ENCODE data around the gene KISS1. TPM values are rescaled to one million over a fixed set of nuclear protein-coding genes. Genes with fewer than 3 reads are reported as not detected.

Gene KISS1
- total RNA-seq, 2 experiments from 2014 or later: not detected

DNA sequence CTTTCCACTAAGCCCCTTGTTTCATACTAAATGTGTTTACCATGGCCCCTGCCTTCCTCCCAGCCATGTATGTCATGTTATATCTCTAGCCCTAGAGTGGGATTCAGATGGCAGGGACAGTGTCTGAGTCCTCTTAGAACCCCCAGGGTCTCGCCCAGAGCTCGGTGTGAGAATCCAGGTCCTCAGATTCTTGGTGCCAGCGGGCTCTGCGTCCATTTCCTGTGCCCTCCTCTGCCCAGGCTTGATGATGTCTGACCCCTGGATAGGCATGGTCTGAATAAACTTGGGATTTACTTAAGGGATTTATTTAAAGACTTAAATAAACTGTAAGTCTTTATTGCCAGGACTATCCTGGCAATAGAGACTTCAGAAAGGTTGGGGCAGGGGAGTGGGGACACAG lies 6.2 kb upstream of the KISS1 start:
- no peak overlapping the region for H3K4me3 ChIP-seq (ENCODE audit: low read length)
- intact Hi-C loops (cut with DNase I, micrococcal nuclease): no loop called here
- no peaks in the 10 kb centered on the region for H3K9me3 ChIP-seq (ENCODE audit: control insufficient read depth in 1 of 2, insufficient read depth in 1 of 2, low read length in 2 of 2)
- Mint-ChIP-seq H3K27me3 (peaks cover 55% of the 10 kb centered on the region), H3K9me3 (no peaks in the 10 kb centered on the region), H3K4me1 (ENCODE audit: low read depth) (peaks cover 18% of the 10 kb centered on the region), H3K36me3 (ENCODE audit: low read depth) (no peaks in the 10 kb centered on the region), H3K4me3 (no peak overlapping the region), H3K27ac (no peak overlapping the region)
- CTCF ChIA-PET: no interaction called here
- ATAC-seq (ENCODE audit: poor library complexity) (no peak), DNase-seq (no peak)
- H3K4me1 ChIP-seq (ENCODE audit: insufficient read depth, low read length): peaks cover 7% of the 10 kb centered on the region
- no peaks in the 10 kb centered on the region for H3K36me3 ChIP-seq (ENCODE audit: insufficient read depth, low read length)
- H3K27me3 ChIP-seq (ENCODE audit: control insufficient read depth in 1 of 2, insufficient read depth in 2 of 2, low read length in 2 of 2): peaks cover 5 to 9% of the 10 kb centered on the region in 2 experiments
- POLR2A ChIA-PET: no interaction called here
- H3K27ac ChIP-seq (ENCODE audit: low read depth in 1 of 2, low read length in 2 of 2): no peak overlapping the region
- TF ChIP-seq, protein P1, sequence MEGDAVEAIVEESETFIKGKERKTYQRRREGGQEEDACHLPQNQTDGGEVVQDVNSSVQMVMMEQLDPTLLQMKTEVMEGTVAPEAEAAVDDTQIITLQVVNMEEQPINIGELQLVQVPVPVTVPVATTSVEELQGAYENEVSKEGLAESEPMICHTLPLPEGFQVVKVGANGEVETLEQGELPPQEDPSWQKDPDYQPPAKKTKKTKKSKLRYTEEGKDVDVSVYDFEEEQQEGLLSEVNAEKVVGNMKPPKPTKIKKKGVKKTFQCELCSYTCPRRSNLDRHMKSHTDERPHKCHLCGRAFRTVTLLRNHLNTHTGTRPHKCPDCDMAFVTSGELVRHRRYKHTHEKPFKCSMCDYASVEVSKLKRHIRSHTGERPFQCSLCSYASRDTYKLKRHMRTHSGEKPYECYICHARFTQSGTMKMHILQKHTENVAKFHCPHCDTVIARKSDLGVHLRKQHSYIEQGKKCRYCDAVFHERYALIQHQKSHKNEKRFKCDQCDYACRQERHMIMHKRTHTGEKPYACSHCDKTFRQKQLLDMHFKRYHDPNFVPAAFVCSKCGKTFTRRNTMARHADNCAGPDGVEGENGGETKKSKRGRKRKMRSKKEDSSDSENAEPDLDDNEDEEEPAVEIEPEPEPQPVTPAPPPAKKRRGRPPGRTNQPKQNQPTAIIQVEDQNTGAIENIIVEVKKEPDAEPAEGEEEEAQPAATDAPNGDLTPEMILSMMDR (IDR thresholded peaks at IDR 0.05): no peak

DNA sequence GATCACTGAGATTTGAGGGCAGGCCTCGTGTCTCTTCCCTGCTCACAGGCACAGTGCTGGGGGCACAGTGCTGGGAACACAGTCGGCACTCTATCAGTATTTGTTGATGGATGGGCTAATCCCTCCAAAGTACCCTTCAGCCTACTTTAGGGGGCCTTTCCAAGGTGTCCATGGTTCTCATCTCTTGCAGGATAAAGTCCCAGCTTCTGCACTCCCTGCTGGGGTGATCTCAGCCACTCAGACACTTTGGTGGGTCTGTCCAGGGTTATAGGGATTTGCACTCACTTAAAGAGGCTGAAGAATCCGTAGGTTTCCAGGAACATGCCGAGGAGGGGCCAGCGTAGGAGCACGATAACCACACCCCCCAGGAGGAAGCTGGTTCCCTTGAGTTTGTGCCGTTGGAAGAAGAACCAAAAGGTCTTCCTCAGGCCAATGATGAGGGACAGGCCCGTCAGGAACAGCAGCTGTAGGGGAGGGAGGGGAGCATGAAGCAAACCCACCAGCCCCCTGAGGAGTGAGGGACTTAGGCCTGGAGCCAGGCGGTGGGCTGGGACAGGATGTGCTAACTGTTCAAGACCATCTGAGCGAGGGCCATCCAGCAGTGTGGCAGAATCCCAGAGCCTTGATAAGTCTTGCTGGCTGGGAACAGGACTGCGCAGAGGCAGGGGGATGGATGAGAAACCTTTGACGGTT lies 5.2 kb upstream of the KISS1 start:
- no peak overlapping the region for H3K4me3 Mint-ChIP-seq
- H3K27me3 Mint-ChIP-seq: peaks cover 49% of the 10 kb centered on the region
- H3K9me3 Mint-ChIP-seq: no peaks in the 10 kb centered on the region
- H3K9me3 ChIP-seq (ENCODE audit: control insufficient read depth in 1 of 2, insufficient read depth in 1 of 2, low read length in 2 of 2): no peaks in the 10 kb centered on the region
- H3K4me1 Mint-ChIP-seq (ENCODE audit: low read depth): peaks cover 12% of the 10 kb centered on the region
- DNase-seq (no peak), ATAC-seq (ENCODE audit: poor library complexity) (no peak)
- no peaks in the 10 kb centered on the region for H3K4me1 ChIP-seq (ENCODE audit: insufficient read depth, low read length)
- H3K27me3 ChIP-seq (ENCODE audit: control insufficient read depth in 1 of 2, insufficient read depth in 2 of 2, low read length in 2 of 2): peaks cover under 1 to 5% of the 10 kb centered on the region in 2 experiments
- TF ChIP-seq, protein P1 (IDR thresholded peaks at IDR 0.05): no peak
- intact Hi-C loops (cut with DNase I, micrococcal nuclease): no loop called here
- ChIA-PET CTCF (no interaction called here), POLR2A (no interaction called here)
- H3K4me3 ChIP-seq (ENCODE audit: low read length): no peak overlapping the region
- H3K36me3 Mint-ChIP-seq (ENCODE audit: low read depth): no peaks in the 10 kb centered on the region
- no peak overlapping the region for H3K27ac Mint-ChIP-seq
- no peaks in the 10 kb centered on the region for H3K36me3 ChIP-seq (ENCODE audit: insufficient read depth, low read length)
- no peak overlapping the region for H3K27ac ChIP-seq (ENCODE audit: low read depth in 1 of 2, low read length in 2 of 2)

DNA sequence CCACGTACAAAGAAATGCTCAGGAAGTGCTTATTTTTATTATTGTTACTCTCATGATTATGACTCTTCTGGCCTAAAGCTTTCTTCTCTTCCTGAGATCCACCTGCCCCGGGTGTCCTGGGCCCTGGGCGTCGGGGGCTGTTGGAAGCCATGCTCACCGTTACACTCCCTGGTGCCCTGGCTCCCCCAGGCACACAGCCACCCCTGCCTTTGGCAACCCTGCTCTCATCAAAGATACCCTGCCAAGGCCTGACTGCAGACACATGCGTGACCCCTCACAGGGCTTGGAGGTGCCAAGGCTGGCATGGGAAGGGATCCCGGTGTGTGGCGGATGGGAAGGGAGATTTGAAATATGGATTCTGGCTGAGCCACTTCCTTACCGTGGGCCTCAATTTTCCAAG lies 3.3 kb upstream of the KISS1 start:
- TF ChIP-seq, protein P1 (IDR thresholded peaks at IDR 0.05): no peak
- Histone ChIP-seq H3K4me3 (ENCODE audit: low read length) (no peak overlapping the region), H3K9me3 (ENCODE audit: control insufficient read depth in 1 of 2, insufficient read depth in 1 of 2, low read length in 2 of 2) (no peaks in the 10 kb centered on the region), H3K27ac (ENCODE audit: low read depth in 1 of 2, low read length in 2 of 2) (no peak overlapping the region), H3K27me3 (ENCODE audit: control insufficient read depth in 1 of 2, insufficient read depth in 2 of 2, low read length in 2 of 2) (no peaks in the 10 kb centered on the region), H3K4me1 (ENCODE audit: insufficient read depth, low read length) (peaks cover 3% of the 10 kb centered on the region), H3K36me3 (ENCODE audit: insufficient read depth, low read length) (no peaks in the 10 kb centered on the region)
- DNase-seq (no peak), ATAC-seq (ENCODE audit: poor library complexity) (no peak)
- Mint-ChIP-seq H3K27me3 (peaks cover 30% of the 10 kb centered on the region), H3K36me3 (ENCODE audit: low read depth) (no peaks in the 10 kb centered on the region), H3K4me1 (ENCODE audit: low read depth) (peaks cover 8% of the 10 kb centered on the region), H3K27ac (no peak overlapping the region), H3K9me3 (no peaks in the 10 kb centered on the region), H3K4me3 (no peak overlapping the region)
- ChIA-PET CTCF (no interaction called here), POLR2A (no interaction called here)
- intact Hi-C loops (cut with DNase I, micrococcal nuclease): no loop called here

Measured in CD4-positive, alpha-beta T cell (primary cell).